ENCODE data around the gene ABCG4.
"Not testable (repeated sequence)": the region's sequence is repeated elsewhere in the genome, so short reads cannot be mapped to it uniquely, and the experiment has no call there.

The ABCG4 gene

GRCh38 chr11:119149018-119149785, at the start of gene ABCG4:
TSS of gene ABCG4 (plus strand) at chr11:119149052. CDS start at chr11:119149966, 914 bp downstream.
- TF ChIP-seq ZNF274 (IDR thresholded peaks at IDR 0.05; ENCODE audit: low read depth, low read length): no peak
- peak within 1 kb of the TSS; percentile 27; the same call in 1 of the 2 replicates for H3K4me3 ChIP-seq (ENCODE audit: low read length)

- H3K4me3 ChIP-seq (ENCODE audit: low read length): no peak overlapping the region
- no peak for TF ChIP-seq ZNF274 (IDR thresholded peaks at IDR 0.05; ENCODE audit: low read depth, low read length)
These were observed 49.1 kb upstream of the ABCG4 start for GRCh38 chr11:119099711-119100110.

GRCh38 chr11:119100246-119100970, 48.4 kb upstream of the ABCG4 start:
- no peak for TF ChIP-seq ZNF274 (IDR thresholded peaks at IDR 0.05; ENCODE audit: low read depth, low read length)
- H3K4me3 ChIP-seq (ENCODE audit: low read length): peak overlapping the region; percentile 70

GRCh38 chr11:119100994-119101758, 47.7 kb upstream of the ABCG4 start:
- H3K4me3 ChIP-seq (ENCODE audit: low read length): peak overlapping the region; percentile 70
- no peak for TF ChIP-seq ZNF274 (IDR thresholded peaks at IDR 0.05; ENCODE audit: low read depth, low read length)

GRCh38 chr11:119101759-119102423, 47.0 kb upstream of the ABCG4 start, which contains the start of gene DPAGT1:
TSS of gene DPAGT1 (minus strand) at chr11:119101853. CDS start at chr11:119101655, 198 bp downstream.
- TF ChIP-seq ZNF274 (IDR thresholded peaks at IDR 0.05; ENCODE audit: low read depth, low read length): no peak
- peak within 1 kb of the TSS; percentile 70 for H3K4me3 ChIP-seq (ENCODE audit: low read length)

- H3K4me3 ChIP-seq (ENCODE audit: low read length): not testable (repeated sequence)
These were observed 45.6 kb upstream of the ABCG4 start for GRCh38 chr11:119103161-119103664.

- no peak for TF ChIP-seq ZNF274 (IDR thresholded peaks at IDR 0.05; ENCODE audit: low read depth, low read length)
- H3K4me3 ChIP-seq (ENCODE audit: low read length): no peak overlapping the region
These were observed 45.1 kb upstream of the ABCG4 start for GRCh38 chr11:119103793-119104192.

- H3K4me3 ChIP-seq (ENCODE audit: low read length): peak within 1 kb of the TSS; percentile 76
- no peak for TF ChIP-seq ZNF274 (IDR thresholded peaks at IDR 0.05; ENCODE audit: low read depth, low read length)
These were observed 42.0 kb upstream of the ABCG4 start, which contains the start of gene C2CD2L for GRCh38 chr11:119106564-119107537. TSS of gene C2CD2L (plus strand) at chr11:119107344. CDS start at chr11:119107742, 398 bp downstream.

- peak overlapping the region; percentile 76 for H3K4me3 ChIP-seq (ENCODE audit: low read length)
- no peak for TF ChIP-seq ZNF274 (IDR thresholded peaks at IDR 0.05; ENCODE audit: low read depth, low read length)
These were observed 41.2 kb upstream of the ABCG4 start for GRCh38 chr11:119107538-119108145.

GRCh38 chr11:119108146-119108856, 40.6 kb upstream of the ABCG4 start:
- TF ChIP-seq ZNF274 (IDR thresholded peaks at IDR 0.05; ENCODE audit: low read depth, low read length): no peak
- peak overlapping the region; percentile 76 for H3K4me3 ChIP-seq (ENCODE audit: low read length)

- no peak for TF ChIP-seq ZNF274 (IDR thresholded peaks at IDR 0.05; ENCODE audit: low read depth, low read length)
- peak overlapping the region; percentile 76; the same call in 1 of the 2 replicates for H3K4me3 ChIP-seq (ENCODE audit: low read length)
These were observed 40.0 kb upstream of the ABCG4 start for GRCh38 chr11:119108857-119109221.
